ENCODE data around the gene EPAS1. TPM values are rescaled to one million over a fixed set of nuclear protein-coding genes. Genes with fewer than 3 reads are reported as not detected.
A peak's percentile ranks its signal among the peaks of the same experiment; 100 is the strongest.

EPAS1 gene
- total RNA-seq, 1 donor, result 132 TPM

DNA sequence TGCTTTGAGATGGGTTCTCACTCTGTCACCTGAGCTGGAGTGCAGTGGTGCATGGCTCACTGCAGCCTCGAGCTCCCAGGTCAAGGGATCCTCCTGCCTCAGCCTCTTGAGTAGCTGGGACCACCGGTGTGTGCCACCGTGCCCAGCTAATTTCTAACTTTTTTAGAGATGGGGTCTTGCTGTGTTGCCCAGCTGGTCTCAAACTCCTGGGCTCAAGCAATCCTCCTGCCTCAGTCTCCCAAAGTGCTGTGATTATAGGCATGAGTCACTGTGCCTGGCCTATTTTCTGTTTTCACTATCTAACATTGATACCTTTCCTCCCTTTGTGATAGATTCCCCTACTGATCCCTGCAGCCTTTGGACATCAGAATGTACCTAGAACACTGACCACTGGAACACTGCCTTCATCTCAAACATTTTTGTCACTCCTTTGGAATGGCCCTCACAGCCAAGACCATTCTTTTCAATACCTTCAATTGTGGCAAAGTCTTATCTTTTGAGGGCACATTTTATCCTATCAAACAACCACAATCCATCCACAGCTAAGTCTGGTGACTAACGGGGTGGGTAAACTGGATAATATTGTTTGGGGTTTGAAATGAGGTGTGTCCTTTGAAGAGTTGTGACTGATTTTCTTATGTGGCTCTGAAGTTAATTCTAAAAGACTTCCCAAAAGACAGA lies 43.7 kb downstream of the EPAS1 start:
- H3K4me3 ChIP-seq (ENCODE audit: low read depth, low read length), result no peak overlapping the region
- no peak for DNase-seq (ENCODE audit: low read depth)
- TF ChIP-seq, protein P1, sequence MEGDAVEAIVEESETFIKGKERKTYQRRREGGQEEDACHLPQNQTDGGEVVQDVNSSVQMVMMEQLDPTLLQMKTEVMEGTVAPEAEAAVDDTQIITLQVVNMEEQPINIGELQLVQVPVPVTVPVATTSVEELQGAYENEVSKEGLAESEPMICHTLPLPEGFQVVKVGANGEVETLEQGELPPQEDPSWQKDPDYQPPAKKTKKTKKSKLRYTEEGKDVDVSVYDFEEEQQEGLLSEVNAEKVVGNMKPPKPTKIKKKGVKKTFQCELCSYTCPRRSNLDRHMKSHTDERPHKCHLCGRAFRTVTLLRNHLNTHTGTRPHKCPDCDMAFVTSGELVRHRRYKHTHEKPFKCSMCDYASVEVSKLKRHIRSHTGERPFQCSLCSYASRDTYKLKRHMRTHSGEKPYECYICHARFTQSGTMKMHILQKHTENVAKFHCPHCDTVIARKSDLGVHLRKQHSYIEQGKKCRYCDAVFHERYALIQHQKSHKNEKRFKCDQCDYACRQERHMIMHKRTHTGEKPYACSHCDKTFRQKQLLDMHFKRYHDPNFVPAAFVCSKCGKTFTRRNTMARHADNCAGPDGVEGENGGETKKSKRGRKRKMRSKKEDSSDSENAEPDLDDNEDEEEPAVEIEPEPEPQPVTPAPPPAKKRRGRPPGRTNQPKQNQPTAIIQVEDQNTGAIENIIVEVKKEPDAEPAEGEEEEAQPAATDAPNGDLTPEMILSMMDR (IDR thresholded peaks at IDR 0.05; ENCODE audit: insufficient read depth, low read depth, low read length), result no peak

DNA sequence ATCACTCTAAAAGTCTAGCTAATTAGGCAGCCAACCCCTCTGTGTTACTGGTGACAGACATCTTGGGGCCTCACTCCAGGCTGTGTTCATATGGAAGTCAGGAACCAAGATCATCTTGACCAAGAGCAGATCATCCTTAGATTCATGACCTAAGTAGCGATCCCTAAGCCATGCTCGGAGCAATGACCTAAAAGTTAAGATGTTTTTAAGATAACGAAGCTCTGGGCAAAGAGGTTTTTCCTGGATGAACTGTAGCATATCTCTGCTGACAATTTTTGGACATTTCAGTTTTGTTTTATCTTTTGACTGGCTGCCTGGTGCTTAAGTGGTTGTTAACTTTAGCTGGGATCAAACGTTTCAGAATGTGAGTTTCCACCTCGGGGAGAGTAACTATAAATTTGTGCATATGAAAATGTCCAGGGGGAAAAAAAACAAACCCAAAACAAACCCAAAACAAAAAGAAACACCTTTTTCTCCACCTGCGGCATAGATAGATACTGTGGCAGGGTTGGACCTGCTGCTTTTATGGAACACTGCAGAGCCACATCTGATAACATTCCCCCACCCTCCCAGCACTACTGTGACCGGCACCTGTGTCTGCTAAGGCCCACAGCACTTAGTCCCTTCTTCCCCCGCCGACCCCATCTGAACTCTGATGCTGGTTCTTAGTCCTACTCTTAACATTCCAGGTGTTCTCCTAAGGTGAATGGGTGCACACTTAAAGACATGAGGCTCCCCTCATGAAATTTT lies 45.5 kb downstream of the EPAS1 start:
- DNase-seq (ENCODE audit: low read depth), result peak; percentile 31
- TF ChIP-seq, protein P1 (IDR thresholded peaks at IDR 0.05; ENCODE audit: insufficient read depth, low read depth, low read length), result no peak
- H3K4me3 ChIP-seq (ENCODE audit: low read depth, low read length), result no peak overlapping the region

DNA sequence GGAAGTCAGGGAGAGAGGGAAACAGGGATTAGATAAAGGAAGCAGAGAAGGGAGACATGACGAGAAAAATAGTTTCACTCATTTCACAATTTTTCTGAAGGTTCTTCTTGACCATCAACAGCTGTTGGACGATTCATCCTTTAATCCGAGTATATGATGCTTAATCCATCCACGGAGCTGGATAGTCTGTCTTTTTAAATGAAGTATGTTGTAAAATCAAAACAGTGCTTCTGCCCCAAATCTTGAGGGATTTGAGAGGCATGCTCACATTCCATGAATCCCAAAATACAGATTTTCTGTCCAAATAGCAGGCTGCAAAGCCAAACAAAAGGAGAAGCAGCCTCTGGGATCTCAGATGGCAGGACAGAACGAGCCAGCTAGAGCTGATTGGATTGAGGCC lies 47.5 kb downstream of the EPAS1 start:
- peak; percentile 81 for DNase-seq (ENCODE audit: low read depth)
- TF ChIP-seq, protein P1 (IDR thresholded peaks at IDR 0.05; ENCODE audit: insufficient read depth, low read depth, low read length), result no peak
- H3K4me3 ChIP-seq (ENCODE audit: low read depth, low read length), result no peak overlapping the region

DNA sequence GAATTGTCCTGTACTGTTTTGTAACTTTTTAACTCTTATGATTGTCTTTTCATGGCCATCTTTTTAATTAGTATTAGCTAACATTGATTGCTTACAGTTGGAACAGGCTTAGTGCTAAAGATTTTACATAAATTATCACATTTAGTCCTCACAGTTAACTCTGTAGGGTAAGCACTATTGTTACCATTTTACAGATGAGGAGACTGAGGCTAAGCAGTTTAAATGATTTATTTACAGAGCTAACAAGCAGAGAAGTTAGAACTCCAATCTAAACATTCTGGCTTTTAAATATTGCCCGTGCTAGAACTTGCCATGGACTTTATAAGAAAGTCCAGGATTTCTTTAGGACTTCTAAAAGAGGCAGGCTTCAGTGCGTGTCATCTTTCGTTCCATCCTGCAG lies 48.6 kb downstream of the EPAS1 start:
- H3K4me3 ChIP-seq (ENCODE audit: low read depth, low read length), result no peak overlapping the region
- TF ChIP-seq, protein P1 (IDR thresholded peaks at IDR 0.05; ENCODE audit: insufficient read depth, low read depth, low read length), result no peak
- no peak for DNase-seq (ENCODE audit: low read depth)

DNA sequence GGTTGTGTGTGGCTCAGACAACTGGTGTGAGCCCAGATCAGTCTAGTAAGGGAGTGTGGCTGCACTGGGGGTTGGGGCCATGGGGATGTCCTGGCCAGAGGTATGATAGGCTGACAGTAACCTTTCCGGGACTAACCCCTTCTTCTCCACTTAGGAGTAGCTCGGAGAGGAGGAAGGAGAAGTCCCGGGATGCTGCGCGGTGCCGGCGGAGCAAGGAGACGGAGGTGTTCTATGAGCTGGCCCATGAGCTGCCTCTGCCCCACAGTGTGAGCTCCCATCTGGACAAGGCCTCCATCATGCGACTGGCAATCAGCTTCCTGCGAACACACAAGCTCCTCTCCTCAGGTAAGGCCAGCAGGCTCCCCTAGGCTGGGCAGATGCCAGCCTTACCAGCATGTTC lies 49.5 kb downstream of the EPAS1 start:
- no peak overlapping the region for H3K4me3 ChIP-seq (ENCODE audit: low read depth, low read length)
- TF ChIP-seq, protein P1 (IDR thresholded peaks at IDR 0.05; ENCODE audit: insufficient read depth, low read depth, low read length), result no peak
- no peak for DNase-seq (ENCODE audit: low read depth)

DNA sequence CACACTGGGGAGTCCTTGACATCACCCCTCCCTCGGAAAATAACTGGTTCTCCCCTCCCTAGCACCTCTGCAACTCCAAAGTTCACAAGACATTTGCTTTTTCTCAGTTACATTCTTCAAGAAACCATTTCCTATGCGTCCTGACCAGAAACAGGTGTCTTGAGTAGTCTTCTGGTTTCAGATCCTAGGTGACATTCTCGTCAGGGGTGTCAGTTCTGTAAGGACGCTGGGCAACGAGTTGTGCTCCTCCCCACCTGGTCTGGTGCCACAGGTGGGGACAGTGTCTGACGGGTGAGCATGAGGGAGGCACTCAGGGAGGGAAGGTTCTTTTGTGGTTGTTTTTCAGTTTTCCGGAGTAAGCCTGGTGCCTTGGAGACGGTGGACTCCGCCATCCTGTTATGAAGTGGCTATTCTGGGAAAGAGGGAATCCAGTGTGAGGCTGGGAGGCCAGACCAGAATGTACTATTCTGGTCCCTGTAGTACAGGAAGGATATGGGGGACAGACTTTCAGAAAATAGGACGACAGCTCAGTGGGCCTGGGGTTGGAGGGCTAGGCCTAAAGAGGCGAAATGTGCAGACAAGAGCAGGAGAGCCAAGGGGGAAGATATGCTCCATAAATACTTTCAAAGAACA lies 50.6 kb downstream of the EPAS1 start:
- TF ChIP-seq, protein P1 (IDR thresholded peaks at IDR 0.05; ENCODE audit: insufficient read depth, low read depth, low read length), result no peak
- DNase-seq (ENCODE audit: low read depth), result no peak
- no peak overlapping the region for H3K4me3 ChIP-seq (ENCODE audit: low read depth, low read length)

All from fibroblast of villous mesenchyme (primary cell).